GM21576 (cell line): ENCODE data around the gene BCR.
"Not testable (repeated sequence)": the region's sequence is repeated elsewhere in the genome, so short reads cannot be mapped to it uniquely, and the experiment has no call there.

Source experiments
- ATAC-seq: cut with Tn5 transposase; IDR thresholded peaks from one replicate; pipeline ENCODE4 v1.9.1; 2021; ENCODE audit warnings: mild to moderate bottlenecking, moderate library complexity; ENCODE audit not compliant: unreplicated experiment

Gene BCR

GRCh38 chr22:23180301-23180892 is at the start of gene BCR:
BCR (plus strand) TSS chr22:23180509; CDS start chr22:23180961, 452 bp downstream.
- ATAC-seq = no peak

GRCh38 chr22:23130697-23131096 is 49.6 kb upstream of the BCR start:
- ATAC-seq = no peak

- no peak for ATAC-seq
Measured at GRCh38 chr22:23131931-23132330, 48.4 kb upstream of the BCR start.

- ATAC-seq = no peak
Measured at GRCh38 chr22:23132376-23133091, 47.8 kb upstream of the BCR start.

- no peak for ATAC-seq
Measured at GRCh38 chr22:23133922-23134321, 46.4 kb upstream of the BCR start.

GRCh38 chr22:23136991-23137390 is 43.3 kb upstream of the BCR start:
- not testable (repeated sequence) for ATAC-seq

- ATAC-seq = no peak
Measured at GRCh38 chr22:23137468-23137867, 42.8 kb upstream of the BCR start.

- no peak for ATAC-seq
Measured at GRCh38 chr22:23137905-23138561, 42.3 kb upstream of the BCR start.

- no peak for ATAC-seq
Measured at GRCh38 chr22:23138584-23139435, 41.5 kb upstream of the BCR start.

- no peak for ATAC-seq
Measured at GRCh38 chr22:23140385-23140784, 39.9 kb upstream of the BCR start.

GRCh38 chr22:23142546-23143105 is 37.7 kb upstream of the BCR start:
- no peak for ATAC-seq

GRCh38 chr22:23143119-23143518 is 37.2 kb upstream of the BCR start:
- no peak for ATAC-seq

GRCh38 chr22:23144432-23144831 is 35.9 kb upstream of the BCR start:
- no peak for ATAC-seq

GRCh38 chr22:23144932-23145877 is 35.1 kb upstream of the BCR start, which contains the start of gene RAB36:
RAB36 (plus strand) TSS chr22:23145477; CDS start chr22:23146617, 1,140 bp downstream.
- ATAC-seq = no peak

GRCh38 chr22:23145878-23146470 is 34.3 kb upstream of the BCR start:
- ATAC-seq = no peak

- no peak for ATAC-seq
Measured at GRCh38 chr22:23146478-23147205, 33.7 kb upstream of the BCR start.

- no peak for ATAC-seq
Measured at GRCh38 chr22:23147617-23148387, 32.5 kb upstream of the BCR start.

- ATAC-seq = no peak
Measured at GRCh38 chr22:23149743-23150238, 30.5 kb upstream of the BCR start.
